Trophoblast cell (in vitro differentiated cells and primary cell): ENCODE measurements around the gene RBM47.

Experiments
- DNase-seq, 2 donors: peaks; one replicate each; pipeline ENCODE4 v3.0.0-alpha.2; 2016
- H2AFZ ChIP-seq: 2 replicates; pipeline ENCODE4 v1.6.1; 2013; ENCODE audit warnings: low read length, moderate library complexity, mild to moderate bottlenecking; ENCODE audit not compliant: insufficient read depth, poor library complexity
- H2AK5ac ChIP-seq: 2 replicates; pipeline ENCODE4 v1.6.1; 2013; ENCODE audit warnings: mild to moderate bottlenecking, low read length
- H2BK120ac ChIP-seq: 2 replicates; pipeline ENCODE4 v1.6.1; 2013; ENCODE audit warnings: low read length, mild to moderate bottlenecking, moderate library complexity; ENCODE audit not compliant: insufficient read depth, poor library complexity
- H2BK12ac ChIP-seq: 2 replicates; pipeline ENCODE4 v1.6.1; 2013; ENCODE audit warnings: mild to moderate bottlenecking, low read length, moderate library complexity
- H2BK5ac ChIP-seq: 2 replicates; pipeline ENCODE4 v1.6.1; 2013; ENCODE audit warnings: low read length, low read depth, moderate library complexity, mild to moderate bottlenecking; ENCODE audit not compliant: poor library complexity
- H3K14ac ChIP-seq: 2 replicates; pipeline ENCODE4 v1.6.1; 2013; ENCODE audit warnings: mild to moderate bottlenecking, low read length
- H3K18ac ChIP-seq: 2 replicates; pipeline ENCODE4 v1.6.1; 2013; ENCODE audit warnings: mild to moderate bottlenecking, low read length
- H3K23ac ChIP-seq: 2 replicates; pipeline ENCODE4 v1.6.1; 2013; ENCODE audit warnings: low read length
- H3K27ac ChIP-seq: 2 replicates; pipeline ENCODE4 v1.5.1; 2013; ENCODE audit warnings: low read depth, mild to moderate bottlenecking, inconsistent platforms, low read length, moderate library complexity
- H3K27me3 ChIP-seq: 2 replicates; pipeline ENCODE4 v1.6.1; 2013; ENCODE audit warnings: inconsistent platforms, mild to moderate bottlenecking, low read length, moderate library complexity; ENCODE audit not compliant: insufficient read depth
- H3K36me3 ChIP-seq, 2 experiments: 1 replicate in 1 of 2; 2 replicates in 1 of 2; pipeline ENCODE4 v1.6.1; 2013; ENCODE audit warnings: low read length in 2 of 2, mild to moderate bottlenecking in 2 of 2, moderate library complexity in 1 of 2; ENCODE audit not compliant: insufficient read depth in 2 of 2, control insufficient read depth in 1 of 2
- H3K4ac ChIP-seq: 2 replicates; pipeline ENCODE4 v1.6.1; 2013; ENCODE audit warnings: low read depth, mild to moderate bottlenecking, low read length, moderate library complexity
- H3K4me1 ChIP-seq, 2 experiments: 1 replicate in 1 of 2; 2 replicates in 1 of 2; pipeline ENCODE4 v1.6.1; 2013; ENCODE audit warnings: low read length in 2 of 2, mild to moderate bottlenecking in 2 of 2, moderate library complexity in 1 of 2; ENCODE audit not compliant: insufficient read depth in 2 of 2, control insufficient read depth in 1 of 2
- H3K4me2 ChIP-seq: 2 replicates; pipeline ENCODE4 v1.6.1; 2013; ENCODE audit warnings: inconsistent platforms, mild to moderate bottlenecking, low read length, moderate library complexity
- H3K4me3 ChIP-seq: 2 replicates; pipeline ENCODE4 v1.5.1; 2013; ENCODE audit warnings: mild to moderate bottlenecking, low read depth, low read length, inconsistent platforms
- H3K79me1 ChIP-seq: one replicate; pipeline ENCODE4 v1.6.1; 2013; ENCODE audit warnings: low read length
- H3K79me2 ChIP-seq: 2 replicates; pipeline ENCODE4 v1.6.1; 2013; ENCODE audit warnings: low read length, mild to moderate bottlenecking; ENCODE audit not compliant: control insufficient read depth, insufficient read depth, poor library complexity
- H3K9ac ChIP-seq: 2 replicates; pipeline ENCODE4 v1.6.1; 2013; ENCODE audit warnings: mild to moderate bottlenecking, low read length
- H3K9me3 ChIP-seq: 2 replicates; pipeline ENCODE4 v1.6.1; 2013; ENCODE audit warnings: low read depth, mild to moderate bottlenecking, control low read depth, inconsistent platforms, low read length; ENCODE audit not compliant: insufficient read depth
- H4K12ac ChIP-seq: 2 replicates; pipeline ENCODE4 v1.6.1; 2013; ENCODE audit warnings: low read depth, mild to moderate bottlenecking, low read length, moderate library complexity
- H4K8ac ChIP-seq: 2 replicates; pipeline ENCODE4 v1.6.1; 2013; ENCODE audit warnings: low read depth, mild to moderate bottlenecking, low read length, moderate library complexity
- H4K91ac ChIP-seq: one replicate; pipeline ENCODE4 v1.6.1; 2013; ENCODE audit warnings: low read depth, mild to moderate bottlenecking, low read length, moderate library complexity
- WGBS: extraction: QIAGEN DNeasy Blood & Tissue Kit; methylation state at CpG from one replicate; pipeline ENCODE4 v1.1.7; 2013; ENCODE audit warnings: missing lambda C conversion rate; ENCODE audit not compliant: insufficient read length, insufficient coverage; ENCODE audit errors: extremely low coverage; 5-methylcytosine and 5-hydroxymethylcytosine counted together

RBM47 gene

DNA sequence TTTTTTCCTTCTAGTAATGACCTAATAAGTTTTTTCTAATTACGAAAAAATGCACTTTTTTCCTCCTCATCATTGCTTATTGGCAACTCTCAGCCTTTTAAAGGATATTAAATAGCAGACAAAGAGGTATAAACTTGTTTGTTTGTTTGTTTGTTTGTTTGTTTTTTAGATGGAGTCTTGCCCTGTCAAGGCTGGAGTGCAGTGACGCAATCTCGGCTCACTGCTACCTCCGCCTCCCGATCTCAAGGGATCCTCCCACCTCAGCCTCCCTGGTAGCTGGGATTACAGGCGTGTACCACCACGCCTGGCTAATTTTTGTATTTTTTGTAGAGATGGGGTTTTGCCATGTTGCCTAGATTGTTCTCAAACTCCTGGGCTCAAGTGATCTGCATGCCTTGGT lies 6.0 kb downstream of the RBM47 start:
- Histone ChIP-seq H3K4me3 (no peak overlapping the region), H2AFZ (no peak overlapping the region), H4K12ac (no peak overlapping the region), H2BK120ac (no peak overlapping the region), H3K27ac (no peak overlapping the region), H3K79me1 (peaks cover 4% of the 10 kb centered on the region), H2BK12ac (no peak overlapping the region), H3K79me2 (peaks cover 7% of the 10 kb centered on the region), H3K4ac (no peak overlapping the region), H3K36me3 (peaks cover 0 to 3% of the 10 kb centered on the region in 2 experiments), H3K9ac (no peak overlapping the region), H3K4me2 (no peak overlapping the region), H3K4me1 (peaks cover 9 to 11% of the 10 kb centered on the region in 2 experiments), H4K91ac (no peak overlapping the region), H2BK5ac (no peak overlapping the region), H3K14ac (no peak overlapping the region), H2AK5ac (no peak overlapping the region), H3K18ac (no peak overlapping the region), H3K9me3 (no peaks in the 10 kb centered on the region), H3K23ac (no peak overlapping the region), H4K8ac (no peak overlapping the region), H3K27me3 (no peaks in the 10 kb centered on the region)
- WGBS = no CpG with 5 or more reads among the region's 7 CpGs
- peak in 1 of 2 donors; percentile 28 for DNase-seq

DNA sequence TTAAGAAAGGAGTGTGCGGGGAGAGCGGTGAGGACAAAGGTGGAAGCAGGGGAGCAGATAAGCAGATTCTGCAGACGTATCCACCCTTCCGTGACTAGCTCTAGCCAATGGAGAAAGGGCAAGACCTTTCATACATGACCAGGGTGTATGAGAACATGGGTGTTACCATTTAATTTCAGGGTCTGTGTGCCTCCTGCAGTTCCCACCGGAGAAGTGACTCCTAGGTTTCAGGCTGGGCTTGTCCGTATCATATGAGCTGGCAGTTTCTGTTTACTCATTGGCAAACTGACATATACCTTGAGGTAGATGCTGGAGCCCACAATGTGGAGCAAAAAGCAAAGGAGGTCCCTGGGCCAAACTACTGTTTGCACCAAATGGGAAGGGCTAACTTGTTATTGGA lies 6.8 kb downstream of the RBM47 start:
- Histone ChIP-seq H4K91ac (no peak overlapping the region), H2BK5ac (no peak overlapping the region), H2BK120ac (no peak overlapping the region), H3K9me3 (no peaks in the 10 kb centered on the region), H4K8ac (peak overlapping the region; percentile 14), H3K4me1 (peaks cover 9 to 11% of the 10 kb centered on the region in 2 experiments), H3K27me3 (no peaks in the 10 kb centered on the region), H4K12ac (no peak overlapping the region), H2AK5ac (no peak overlapping the region), H2AFZ (no peak overlapping the region), H3K79me2 (peaks cover 8% of the 10 kb centered on the region), H3K14ac (no peak overlapping the region), H3K79me1 (peaks cover 4% of the 10 kb centered on the region), H3K9ac (no peak overlapping the region), H3K4me3 (no peak overlapping the region), H3K36me3 (peaks cover 0 to 3% of the 10 kb centered on the region in 2 experiments), H3K27ac (no peak overlapping the region), H3K4ac (no peak overlapping the region), H2BK12ac (no peak overlapping the region), H3K18ac (no peak overlapping the region), H3K23ac (no peak overlapping the region), H3K4me2 (no peak overlapping the region)
- DNase-seq = no peak
- no CpG with 5 or more reads among the region's 6 CpGs for WGBS

DNA sequence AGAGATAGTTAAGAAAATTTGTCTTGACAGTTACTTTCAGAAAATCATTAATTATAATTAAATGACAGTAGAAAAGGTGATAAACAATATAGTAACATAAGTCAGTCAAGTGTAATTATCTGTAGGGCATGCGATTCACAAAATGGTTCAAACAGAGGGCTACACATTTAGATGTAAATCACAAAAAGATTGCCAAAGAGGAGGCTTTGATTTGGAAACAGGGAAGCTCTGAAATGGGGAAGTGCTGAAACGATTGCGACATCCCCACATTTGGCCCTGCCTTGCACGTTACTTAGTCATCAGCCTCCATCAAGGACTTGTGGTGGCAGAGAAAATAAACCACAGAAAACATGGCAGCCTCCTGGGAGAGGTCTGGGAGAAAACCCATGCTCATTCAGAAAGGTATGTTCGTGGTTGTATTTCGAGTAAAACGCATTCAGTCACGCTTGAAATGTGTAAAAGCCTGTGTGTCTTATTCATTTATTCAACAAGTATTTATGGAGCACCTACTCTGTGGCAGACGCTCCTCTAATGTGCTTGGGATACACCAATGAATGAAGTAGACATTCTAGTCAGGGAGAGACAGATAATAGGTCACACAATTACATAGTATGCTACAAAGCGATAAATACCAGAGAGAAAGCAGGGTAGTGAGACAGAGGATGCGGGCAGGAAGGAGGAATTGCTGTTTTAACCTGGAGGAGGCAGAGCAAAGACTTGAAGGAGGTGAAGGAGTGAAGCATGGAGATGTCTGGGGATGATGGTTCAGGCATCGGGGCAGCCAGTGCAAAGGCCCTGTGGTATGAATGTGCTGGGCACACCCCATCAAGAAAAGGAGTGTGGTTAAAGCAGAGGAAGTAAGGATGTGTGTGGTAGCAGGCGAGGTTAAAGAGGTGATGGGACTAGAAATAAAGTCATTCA lies 7.8 kb downstream of the RBM47 start:
- Histone ChIP-seq H2BK5ac (no peak overlapping the region), H3K4me1 (peaks cover 9 to 11% of the 10 kb centered on the region in 2 experiments), H2AFZ (no peak overlapping the region), H3K27ac (peak overlapping the region; percentile 2), H3K36me3 (peaks cover 0 to 3% of the 10 kb centered on the region in 2 experiments), H3K9me3 (no peaks in the 10 kb centered on the region), H3K4me3 (no peak overlapping the region), H3K79me1 (peaks cover 4% of the 10 kb centered on the region), H3K79me2 (peaks cover 10% of the 10 kb centered on the region), H3K4me2 (no peak overlapping the region), H3K27me3 (no peaks in the 10 kb centered on the region), H2BK12ac (no peak overlapping the region), H3K14ac (no peak overlapping the region), H3K4ac (no peak overlapping the region), H4K12ac (no peak overlapping the region), H2BK120ac (no peak overlapping the region), H3K23ac (no peak overlapping the region), H3K18ac (no peak overlapping the region), H4K8ac (no peak overlapping the region), H2AK5ac (no peak overlapping the region), H4K91ac (no peak overlapping the region), H3K9ac (no peak overlapping the region)
- no CpG with 5 or more reads among the region's 13 CpGs for WGBS
- peak; percentile 95 to 99 for DNase-seq

DNA sequence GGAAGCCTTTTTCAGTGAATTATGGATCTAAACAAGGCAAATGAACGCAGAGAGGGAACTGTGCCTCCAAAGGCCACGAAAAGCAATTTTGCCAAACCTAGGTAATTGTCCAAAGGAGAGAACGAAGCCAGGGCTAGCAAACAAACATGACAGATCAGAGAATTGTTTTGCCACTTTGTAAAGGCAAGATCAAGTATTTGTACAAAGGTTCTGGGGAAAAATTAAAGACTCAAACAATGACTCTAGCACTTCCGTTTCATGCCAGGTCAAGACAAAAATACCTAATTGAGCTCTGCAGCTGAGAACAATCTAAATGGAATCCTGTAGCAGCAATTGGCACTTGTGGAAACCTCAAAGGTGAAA lies 8.5 kb downstream of the RBM47 start:
- WGBS = no CpG with 5 or more reads among the region's 4 CpGs
- H3K9me3 ChIP-seq = no peaks in the 10 kb centered on the region

More for the DNA sequence above, 8.5 kb downstream of the RBM47 start:
- Histone ChIP-seq H2BK120ac (peak overlapping the region; percentile 23), H2AK5ac (no peak overlapping the region), H2BK12ac (peak overlapping the region; percentile 30), H4K8ac (peak overlapping the region; percentile 53), H3K18ac (no peak overlapping the region), H3K27me3 (no peaks in the 10 kb centered on the region), H3K4me3 (no peak overlapping the region), H3K4me2 (no peak overlapping the region), H4K12ac (no peak overlapping the region), H3K14ac (no peak overlapping the region), H3K4ac (peak overlapping the region; percentile 47), H2AFZ (no peak overlapping the region), H3K27ac (no peak overlapping the region), H4K91ac (no peak overlapping the region), H3K36me3 (peaks cover 0 to 3% of the 10 kb centered on the region in 2 experiments), H3K79me1 (peaks cover 4% of the 10 kb centered on the region), H3K4me1 (peaks cover 6 to 8% of the 10 kb centered on the region in 2 experiments), H3K79me2 (peaks cover 9% of the 10 kb centered on the region), H3K23ac (no peak overlapping the region), H2BK5ac (peak overlapping the region; percentile 39), H3K9ac (no peak overlapping the region)
- no peak for DNase-seq
